B cell (primary cell): ENCODE results near the gene KCNK1.

Experiments used
- CTCF ChIP-seq: fragments of 200-600 bp; IDR thresholded peaks from one replicate; pipeline ENCODE4 v1.8.0; 2022; ENCODE audit warnings: antibody characterized with exemption, mild to moderate bottlenecking
- EZH2 ChIP-seq: IDR thresholded peaks from 2 replicates; pipeline ENCODE4 v1.6.1; 2012; ENCODE audit warnings: borderline replicate concordance, low read depth, mild to moderate bottlenecking, moderate library complexity, low read length; ENCODE audit not compliant: insufficient read depth, poor library complexity, severe bottlenecking

GRCh38 chr1:233695901-233696300 lies 82.0 kb downstream of the KCNK1 start:
- TF ChIP-seq EZH2 (no peak), CTCF (no peak)
